HG03095 (cell line): ENCODE results near the gene ZNF580.
A peak's percentile ranks its signal among the peaks of the same experiment; 100 is the strongest.

Experiments used
- ATAC-seq: cut with Tn5 transposase; IDR thresholded peaks from one replicate; pipeline ENCODE4 v1.9.1; 2021; ENCODE audit warnings: moderate library complexity; ENCODE audit not compliant: unreplicated experiment

ZNF580 gene

DNA sequence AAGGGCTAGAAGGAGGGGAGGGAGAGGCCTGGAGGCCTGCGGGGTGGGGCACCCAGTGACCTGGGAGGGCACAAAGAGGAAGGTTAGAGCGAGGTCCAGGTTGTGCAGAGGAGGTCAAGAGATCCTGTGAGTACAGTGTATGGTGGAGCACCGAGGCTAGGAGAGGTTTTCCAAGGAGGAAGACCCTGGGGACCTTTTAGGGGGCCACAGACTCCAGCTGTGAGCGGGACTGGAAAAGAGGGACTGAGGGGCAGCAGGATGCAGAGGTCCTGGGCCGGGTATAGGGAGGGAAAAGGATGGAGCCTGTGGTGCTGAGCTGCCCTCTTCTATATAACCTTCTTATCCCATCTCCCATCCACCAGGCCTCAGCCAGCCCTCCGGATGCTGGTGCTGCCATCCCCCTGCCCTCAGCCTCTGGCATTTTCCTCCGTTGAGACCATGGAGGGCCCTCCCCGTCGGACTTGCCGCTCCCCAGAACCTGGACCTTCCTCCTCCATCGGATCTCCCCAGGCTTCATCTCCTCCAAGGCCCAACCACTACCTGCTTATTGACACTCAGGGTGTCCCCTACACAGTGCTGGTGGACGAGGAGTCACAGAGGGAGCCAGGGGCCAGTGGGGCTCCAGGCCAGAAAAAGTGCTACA is 3.5 kb downstream of the ZNF580 start:
- no peak for ATAC-seq

GRCh38 chr19:55644842-55645511 is 4.2 kb downstream of the ZNF580 start:
- ATAC-seq: no peak

DNA sequence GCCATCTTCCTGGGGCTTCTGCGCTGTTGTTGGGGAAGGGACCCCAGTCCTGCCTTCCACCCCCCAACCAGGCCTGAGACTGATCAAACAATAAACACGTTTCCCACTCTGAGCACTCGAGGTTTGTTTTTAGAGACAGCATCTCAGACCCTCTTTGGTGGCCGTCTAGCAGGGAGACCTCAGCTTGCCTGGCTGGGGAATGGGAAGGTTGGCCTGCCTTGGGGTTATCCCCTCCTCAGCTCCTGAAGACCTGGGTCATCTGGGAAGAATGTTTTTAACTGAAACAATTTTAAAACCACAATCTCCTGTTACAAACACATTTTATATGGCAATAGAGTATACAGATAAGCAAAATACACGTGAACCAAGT is 4.7 kb downstream of the ZNF580 start:
- no peak for ATAC-seq

GRCh38 chr19:55646889-55647731 is 6.3 kb downstream of the ZNF580 start:
- no peak for ATAC-seq

DNA sequence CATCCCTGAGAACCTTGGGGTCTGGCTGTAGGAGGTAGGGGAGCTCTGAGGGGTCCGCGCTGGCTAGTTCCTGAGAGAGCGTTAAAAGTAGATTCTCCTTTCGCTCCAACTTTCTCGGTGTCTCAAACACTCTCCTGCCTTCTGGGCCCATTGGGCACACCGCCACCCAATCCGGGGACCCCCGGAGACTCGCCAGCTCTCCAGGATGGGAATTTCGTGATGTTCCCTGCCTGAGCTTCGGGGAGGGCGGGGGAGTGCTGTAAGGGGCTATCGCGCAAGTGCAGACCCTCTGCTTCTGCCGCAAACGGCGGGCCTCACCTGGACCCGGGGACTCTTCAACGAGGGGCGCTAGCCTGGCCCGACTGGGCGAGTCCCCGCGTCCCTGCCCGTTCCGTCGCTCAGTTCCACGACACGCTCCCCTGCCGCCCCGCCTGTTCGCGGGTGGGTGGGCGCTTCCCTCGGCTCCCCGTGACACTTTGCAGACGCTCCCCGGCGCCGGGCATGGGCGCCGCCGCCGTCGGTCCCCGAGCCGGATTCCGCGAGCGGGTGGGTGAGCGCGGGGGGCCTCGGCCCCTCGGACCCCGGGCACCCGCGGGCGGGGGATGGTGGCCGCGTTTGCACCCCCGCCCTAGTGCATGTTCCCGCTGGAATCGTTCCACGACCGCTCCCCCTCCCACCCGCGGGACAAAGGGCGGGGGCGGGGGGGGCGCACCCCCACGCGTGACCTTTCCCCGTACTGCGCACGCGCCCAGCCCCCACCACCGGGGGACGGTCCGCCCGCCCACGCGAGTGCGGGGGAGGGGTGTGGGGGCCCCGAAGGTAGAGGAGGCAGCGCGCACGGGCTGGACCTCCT is 7.2 kb downstream of the ZNF580 start, which contains the start of gene CCDC106:
Gene CCDC106 (plus strand): TSS at position 481 of the 853 bp plus-strand sequence. CDS start 835 bp downstream, outside the sequence.
- ATAC-seq: no peak

- no peak for ATAC-seq
Measured at GRCh38 chr19:55648585-55649267, 7.9 kb downstream of the ZNF580 start.

GRCh38 chr19:55649268-55650125 is 8.7 kb downstream of the ZNF580 start:
- no peak for ATAC-seq

DNA sequence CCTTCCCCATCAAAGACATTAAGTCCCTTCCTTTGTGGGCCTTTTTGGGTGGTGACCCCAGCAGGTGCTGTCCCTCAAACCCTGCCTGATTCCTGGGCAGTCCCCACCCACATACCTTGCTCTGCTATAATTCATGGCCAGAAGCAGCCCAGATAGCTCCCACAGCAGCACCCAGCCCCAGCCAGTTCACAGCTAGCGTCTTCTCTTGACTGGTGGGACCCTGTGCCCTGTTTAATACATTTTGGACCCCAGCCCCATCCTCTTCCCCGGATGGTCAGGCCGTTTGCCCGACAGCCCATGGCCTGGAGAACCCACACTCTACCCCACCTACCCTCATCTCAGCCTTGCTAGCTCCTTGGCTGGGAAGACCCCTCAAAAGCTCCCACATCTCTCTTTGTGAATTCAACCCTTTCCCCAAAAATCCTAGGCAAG is 9.3 kb downstream of the ZNF580 start:
- no peak for ATAC-seq

GRCh38 chr19:55650602-55651230 is 9.9 kb downstream of the ZNF580 start:
- no peak for ATAC-seq

- no peak for ATAC-seq
Measured at GRCh38 chr19:55651236-55651635, 10.4 kb downstream of the ZNF580 start.

DNA sequence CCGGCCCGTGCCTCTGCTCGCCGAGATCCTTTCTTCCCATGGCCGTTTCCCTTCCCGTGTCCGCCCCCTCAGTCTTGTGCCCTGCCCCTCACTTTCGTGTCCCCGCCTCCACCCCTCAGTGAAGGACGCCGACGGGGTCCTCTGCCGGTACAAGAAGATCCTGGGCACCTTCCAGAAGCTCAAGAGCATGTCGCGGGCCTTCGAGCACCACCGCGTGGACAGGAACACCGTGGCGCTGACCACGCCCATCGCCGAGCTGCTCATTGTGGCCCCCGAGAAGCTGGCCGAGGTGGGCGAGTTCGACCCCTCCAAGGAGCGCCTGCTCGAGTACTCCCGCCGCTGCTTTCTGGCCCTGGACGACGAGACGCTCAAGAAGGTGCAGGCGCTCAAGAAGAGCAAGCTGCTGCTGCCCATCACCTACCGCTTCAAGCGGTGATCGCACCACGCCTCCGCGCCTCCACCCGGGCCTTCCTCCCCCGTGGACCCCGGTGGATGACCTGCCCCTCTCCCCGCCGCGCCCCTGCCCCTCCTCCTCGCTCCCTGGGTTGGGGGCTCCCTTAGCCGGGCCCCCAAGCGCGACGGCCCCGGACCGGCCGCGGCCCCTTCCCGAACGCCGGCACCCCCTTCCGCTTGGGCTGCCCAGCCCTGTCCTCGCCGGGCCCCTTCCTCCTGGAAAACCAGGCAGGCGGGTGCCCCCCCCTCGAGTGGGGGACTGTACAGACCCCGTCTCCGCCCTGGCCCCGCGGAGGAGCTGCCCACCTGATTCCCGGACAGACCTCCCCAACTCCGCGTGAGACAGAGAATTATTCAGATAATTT is 11.7 kb downstream of the ZNF580 start:
- no peak for ATAC-seq

DNA sequence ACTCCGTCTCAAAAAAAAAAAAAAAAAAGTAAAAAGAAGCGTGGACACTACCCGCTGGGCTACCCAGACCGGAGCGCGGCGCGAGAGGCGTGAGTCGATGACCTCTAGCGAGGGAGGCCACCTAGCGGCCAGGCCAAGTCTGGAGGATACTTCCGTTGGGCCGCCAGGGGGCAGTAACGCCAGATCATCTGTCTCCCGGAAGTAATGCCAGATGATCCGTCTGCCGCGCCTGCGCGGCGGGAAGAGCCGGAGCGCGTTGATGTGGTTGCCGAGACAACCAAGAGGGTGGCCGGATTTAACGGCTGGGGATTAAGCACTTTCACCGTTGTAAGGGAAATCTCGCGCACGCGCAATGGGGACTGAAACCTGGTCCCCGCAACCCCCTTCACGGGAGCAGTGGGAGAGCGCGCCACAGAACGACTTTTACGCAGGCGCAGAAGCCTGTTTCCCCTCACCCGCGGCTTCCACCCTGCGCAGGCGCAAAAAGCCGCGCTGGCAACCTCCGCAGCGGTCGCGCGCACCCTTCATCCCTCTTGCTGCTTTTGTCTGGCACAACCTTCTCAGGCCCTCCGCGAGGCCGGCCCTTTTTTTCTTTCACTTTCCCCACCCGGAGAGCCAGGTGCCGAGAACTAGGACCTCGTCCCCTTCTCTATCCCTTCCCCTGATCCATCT is 13.0 kb downstream of the ZNF580 start:
- ATAC-seq: peak; percentile 32

DNA sequence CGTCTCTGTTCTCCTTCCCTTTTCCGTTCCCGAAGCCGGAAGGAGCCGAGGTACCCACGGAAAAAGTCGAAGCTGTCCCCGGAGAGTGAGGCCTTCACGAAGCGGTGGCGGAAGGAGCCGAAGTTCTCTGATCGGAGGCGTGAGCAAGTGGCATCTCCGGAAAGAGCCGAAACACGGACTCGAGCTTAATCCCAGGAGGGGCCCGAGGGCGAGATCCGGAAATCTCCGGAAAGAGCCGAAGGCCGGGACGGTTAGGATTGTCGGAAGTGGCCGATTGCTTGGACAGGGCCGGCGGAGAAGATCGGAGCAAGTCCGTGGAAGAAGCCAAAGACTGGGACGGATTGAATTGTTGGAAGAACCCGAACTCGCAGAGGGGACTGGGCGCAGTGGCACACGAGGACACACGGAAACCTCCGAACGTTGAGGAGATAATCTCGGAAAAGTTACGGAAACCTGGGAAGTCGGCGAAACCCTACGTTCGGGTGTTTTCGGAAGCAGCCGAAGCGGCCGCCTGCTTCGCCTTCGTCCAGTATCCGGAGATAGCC is 13.6 kb downstream of the ZNF580 start:
- ATAC-seq: peak; percentile 36

DNA sequence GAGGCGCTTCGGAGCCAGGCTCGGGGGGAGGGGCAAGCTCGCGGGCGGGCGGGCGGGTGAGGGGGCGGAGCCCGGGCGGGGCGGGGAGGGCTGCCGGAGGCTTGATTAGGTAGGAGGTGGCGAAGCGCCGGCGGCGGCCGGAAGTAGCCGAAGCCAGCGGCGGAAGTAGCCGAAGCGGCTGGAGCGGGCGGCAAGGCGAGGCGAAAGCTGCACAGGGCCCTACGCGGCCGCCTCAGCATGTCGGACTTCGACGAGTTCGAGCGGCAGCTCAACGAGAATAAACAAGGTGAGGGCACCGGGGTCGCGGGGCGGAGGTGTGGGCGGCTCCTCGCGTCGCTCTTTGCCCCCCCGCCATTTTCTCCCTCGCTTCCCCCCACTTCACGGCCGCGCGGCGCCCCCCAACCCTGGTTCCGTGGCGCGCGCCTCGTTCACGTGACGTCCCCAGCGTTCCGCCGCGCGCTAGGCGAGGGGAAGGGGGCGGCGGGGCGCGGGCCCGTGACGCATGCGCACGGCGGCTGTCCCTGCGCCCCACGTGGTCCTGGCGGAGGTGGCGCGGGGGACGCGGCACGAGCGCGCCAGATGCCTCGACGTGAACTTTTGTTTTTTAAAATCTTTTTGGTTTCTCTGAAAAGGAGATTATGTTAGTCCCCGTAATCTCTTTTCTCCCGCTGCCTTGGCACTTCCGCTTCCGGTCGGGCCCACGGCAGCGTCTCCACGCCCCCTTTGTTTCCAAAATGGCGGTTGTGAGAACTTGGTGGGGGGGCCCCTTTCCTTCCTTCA is 14.3 kb downstream of the ZNF580 start, which contains the start of gene U2AF2:
Gene U2AF2 (plus strand): TSS at position 168 of the 780 bp plus-strand sequence. CDS start 70 bp downstream, at position 238.
- ATAC-seq: peak; percentile 28

DNA sequence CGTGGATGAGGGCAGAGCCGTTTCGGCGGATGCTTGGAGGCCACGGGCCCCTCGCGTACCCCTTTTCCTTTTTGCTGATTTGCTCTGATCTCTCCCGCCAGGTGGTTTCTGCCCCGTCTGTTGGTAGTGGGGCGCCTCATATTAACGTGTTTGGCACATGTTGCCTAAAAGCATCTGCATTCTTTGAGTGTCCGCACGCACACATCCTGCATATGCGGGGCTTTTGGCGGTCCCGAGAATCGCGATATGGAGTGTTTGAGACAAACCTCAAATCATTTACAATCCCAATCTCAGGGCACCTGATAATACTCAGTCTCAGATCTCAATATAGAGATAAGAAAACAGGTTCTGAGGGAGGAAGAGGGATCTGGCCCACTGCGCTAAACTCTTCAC is 14.8 kb downstream of the ZNF580 start:
- no peak for ATAC-seq

- no peak for ATAC-seq
Measured at GRCh38 chr19:55656552-55656951, 15.8 kb downstream of the ZNF580 start.
